NCI-H1436 (cell line): ENCODE measurements around the gene WNK1.
"Not testable (repeated sequence)": the region's sequence is repeated elsewhere in the genome, so short reads cannot be mapped to it uniquely, and the experiment has no call there.

Experiments used
- DNase-seq: peaks from one replicate; lab custom pipeline; 2025; lab: John Stamatoyannopoulos, UW

WNK1 gene

DNA sequence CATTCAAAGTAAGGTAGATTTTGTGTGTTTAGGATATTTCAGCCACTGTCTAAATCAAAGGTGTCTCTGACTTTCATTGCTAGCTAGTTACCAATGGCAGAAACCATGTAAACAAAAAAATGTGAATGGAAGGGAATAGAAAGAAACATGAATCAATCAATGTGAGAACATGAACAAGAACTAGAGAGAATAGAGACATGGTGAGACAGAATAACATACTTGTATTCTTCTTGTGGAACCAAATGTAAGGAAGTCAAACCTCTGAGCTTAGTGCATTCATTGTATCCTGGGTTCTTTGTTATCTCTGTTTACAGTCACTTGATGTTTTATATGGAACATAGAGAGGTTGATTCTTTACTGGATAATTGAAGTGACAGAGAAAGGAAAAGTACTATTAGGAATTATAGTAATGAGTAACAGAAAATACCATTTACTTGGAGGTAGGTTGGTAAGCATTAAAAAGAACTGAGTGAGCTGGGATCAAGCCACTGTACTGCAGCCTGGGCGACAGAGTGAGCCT, 2.6 kb upstream of the WNK1 start:
- no peak for DNase-seq

DNA sequence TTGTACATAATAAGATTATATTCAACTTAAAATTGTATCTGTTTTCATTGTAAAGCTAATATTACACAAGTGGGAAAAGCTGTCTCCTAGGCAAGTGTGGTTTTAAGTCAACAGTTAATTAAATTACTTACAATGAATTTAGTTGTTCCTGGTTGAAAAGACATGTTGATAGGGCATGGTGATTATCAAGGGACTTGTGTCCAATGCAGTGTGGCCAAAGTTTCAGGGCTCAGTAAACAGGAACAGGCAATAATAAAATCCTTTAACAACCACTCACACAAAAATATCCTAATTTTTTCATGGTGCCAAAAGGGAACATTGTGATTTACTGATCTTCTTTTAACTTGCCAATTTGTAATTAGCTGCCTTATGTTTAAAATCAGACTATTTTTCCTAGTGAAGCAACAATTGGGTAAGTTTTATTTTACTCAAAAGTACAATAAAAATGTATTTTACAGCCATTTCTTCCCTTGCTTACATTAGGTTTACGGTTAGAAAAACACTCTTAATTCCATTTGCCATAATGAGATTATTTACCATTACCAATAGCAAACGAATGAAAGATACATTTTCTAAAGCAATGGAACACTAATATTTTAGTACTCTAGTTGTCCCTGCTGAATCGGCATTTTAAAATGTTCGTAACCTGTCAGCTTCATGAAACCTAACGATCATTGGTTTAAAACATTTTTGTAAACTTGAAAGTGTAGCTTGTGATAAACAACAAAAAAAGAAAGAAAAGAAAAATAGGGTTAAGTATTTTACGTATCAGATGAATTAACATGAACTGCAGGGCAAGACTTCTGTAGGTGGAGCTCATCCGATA, 1.8 kb upstream of the WNK1 start:
- peak; percentile 8 for DNase-seq

DNA sequence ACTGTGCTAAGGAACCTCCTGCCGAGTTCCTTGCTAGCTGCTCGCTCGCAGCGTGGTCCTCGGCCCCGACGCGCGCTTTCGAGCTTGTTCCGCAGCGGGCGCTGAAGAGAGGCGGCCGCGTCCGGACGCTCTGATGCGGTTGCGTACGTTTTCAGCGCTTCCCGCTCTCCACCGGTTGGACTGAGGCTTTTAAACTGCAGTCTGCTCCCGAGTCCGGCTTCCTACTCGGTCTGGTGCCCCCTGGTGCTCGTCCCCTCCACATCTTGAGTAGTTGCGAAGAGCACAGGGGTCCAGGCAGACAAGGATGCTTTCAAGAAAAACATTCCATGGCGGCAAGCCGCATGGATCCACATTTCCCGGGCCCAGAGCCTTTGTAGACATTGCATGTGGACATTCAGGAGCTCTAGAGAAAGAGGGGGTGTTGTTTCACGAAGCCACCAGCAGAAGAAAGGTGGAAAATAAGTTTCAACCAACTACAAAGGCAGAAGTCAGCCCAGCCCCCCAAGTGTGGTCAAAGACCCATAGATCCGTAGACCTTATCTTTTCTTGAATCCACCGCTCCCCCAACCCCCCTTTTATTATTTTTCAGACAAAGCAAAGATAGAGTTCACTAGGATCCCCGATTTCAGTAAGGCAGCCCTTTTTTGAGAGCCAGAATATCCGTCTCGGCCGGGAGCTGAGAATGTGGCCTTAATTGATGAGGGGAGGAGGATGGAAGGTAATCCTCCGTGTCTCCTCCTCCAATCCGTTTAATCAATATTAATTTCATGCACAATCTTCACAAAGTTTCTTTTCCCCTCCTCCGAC, 984 bp upstream of the WNK1 start:
- DNase-seq = peak; percentile 94

DNA sequence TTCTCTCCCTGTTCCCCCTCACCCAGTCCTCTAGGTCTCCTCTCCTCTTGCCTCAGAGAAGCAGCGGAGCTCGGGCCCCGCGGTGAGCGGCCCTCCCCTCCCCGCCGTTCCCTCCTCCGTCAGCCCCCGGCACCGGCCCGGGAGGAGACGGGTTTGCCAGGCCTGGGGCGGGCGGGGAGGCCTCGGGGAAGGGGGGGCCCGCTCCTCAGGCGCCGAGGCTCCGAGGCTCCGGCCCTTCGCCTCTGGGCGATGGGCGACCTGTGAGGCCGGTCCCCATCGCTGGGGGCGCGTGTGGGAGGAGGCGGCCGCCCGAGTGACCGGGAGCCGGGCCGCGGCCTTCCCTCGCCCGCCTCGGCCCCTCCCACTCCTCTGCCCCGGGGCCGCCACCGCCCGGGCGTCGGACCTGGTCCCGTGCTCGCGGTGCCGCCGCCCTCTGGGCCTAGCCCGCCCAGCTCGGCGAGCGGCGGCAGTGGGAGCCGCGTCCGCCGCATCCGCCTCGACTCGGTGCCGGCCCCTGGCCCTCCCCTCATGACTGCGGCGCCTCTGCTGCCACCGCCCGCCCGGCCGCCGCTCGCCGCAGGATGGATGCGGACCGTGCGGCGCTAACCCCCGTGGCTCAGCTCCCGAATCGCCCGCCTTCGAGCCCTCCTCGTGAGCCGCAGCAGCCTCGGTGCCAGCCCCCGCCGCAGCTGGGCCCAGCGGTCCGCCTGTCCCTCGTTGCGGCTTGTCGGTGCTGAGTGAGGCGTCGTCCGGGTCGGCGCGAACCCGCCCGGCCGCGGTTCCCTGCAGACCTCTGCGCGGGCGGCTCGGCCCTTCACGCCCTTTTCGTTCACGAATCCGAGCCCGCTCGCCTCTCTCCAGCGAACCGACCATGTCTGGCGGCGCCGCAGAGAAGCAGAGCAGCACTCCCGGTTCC, 574 bp downstream of the WNK1 start:
- no peak for DNase-seq

DNA sequence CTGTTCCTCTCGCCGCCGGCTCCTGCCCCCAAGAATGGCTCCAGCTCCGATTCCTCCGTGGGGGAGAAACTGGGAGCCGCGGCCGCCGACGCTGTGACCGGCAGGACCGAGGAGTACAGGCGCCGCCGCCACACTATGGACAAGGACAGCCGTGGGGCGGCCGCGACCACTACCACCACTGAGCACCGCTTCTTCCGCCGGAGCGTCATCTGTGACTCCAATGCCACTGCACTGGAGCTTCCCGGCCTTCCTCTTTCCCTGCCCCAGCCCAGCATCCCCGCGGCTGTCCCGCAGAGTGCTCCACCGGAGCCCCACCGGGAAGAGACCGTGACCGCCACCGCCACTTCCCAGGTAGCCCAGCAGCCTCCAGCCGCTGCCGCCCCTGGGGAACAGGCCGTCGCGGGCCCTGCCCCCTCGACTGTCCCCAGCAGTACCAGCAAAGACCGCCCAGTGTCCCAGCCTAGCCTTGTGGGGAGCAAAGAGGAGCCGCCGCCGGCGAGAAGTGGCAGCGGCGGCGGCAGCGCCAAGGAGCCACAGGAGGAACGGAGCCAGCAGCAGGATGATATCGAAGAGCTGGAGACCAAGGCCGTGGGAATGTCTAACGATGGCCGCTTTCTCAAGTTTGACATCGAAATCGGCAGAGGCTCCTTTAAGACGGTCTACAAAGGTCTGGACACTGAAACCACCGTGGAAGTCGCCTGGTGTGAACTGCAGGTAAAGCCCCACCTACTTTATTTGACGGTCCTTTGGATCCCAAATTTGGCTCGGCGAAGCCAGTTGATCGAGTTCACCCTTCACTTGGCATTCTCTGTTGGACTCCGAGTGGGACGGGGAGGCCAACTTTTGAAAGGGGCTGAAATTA, 1.5 kb downstream of the WNK1 start:
- DNase-seq = no peak

DNA sequence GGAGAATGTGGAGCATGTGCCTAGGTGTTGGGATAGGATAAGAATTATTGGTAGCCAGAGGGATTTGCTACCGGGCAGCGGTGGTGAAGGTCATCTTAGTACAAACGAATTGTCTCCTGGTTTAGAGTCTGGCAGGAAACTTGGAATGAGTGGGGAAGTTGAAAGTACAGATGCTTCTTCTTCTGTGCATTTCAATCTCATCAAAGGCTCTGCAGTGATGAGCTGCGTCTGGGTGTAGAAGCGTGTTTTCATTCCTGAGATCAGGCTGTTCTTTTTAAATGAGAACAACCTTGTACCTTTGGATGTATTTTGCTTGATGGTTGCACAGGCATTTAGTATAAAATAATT, 2.1 kb downstream of the WNK1 start:
- DNase-seq = no peak

DNA sequence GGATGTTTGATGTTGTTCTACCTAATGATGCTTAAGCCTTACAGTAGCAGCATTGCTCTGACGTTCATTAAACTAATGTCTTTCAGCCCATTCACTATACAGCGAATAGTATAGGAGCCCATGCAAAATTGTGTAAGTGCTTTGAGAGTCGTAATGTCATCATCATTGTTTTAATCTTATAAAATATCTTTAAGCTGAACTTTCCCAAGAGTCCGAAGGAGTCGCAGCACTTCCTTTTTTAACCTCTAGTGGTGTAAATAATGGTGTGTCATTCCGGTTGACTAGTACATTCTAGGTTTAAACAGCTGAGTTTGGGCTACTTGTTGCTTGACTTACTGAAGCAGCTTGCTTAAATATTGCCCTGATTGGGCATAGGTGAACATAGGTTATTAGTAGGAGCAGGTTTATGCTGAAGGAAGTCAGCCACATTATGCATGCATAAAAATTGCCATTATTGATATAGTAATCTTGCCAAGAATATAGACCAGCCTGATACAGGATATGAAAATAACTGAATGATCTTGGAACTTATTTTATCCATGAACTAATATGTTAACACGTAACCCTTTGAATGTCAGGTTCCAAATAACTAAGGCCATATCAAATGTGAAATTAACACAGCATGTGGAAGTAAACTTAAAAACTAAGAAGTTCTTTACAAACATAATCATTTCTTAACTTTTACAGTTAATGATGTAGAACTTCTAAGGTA, 2.6 kb downstream of the WNK1 start:
- no peak for DNase-seq

DNA sequence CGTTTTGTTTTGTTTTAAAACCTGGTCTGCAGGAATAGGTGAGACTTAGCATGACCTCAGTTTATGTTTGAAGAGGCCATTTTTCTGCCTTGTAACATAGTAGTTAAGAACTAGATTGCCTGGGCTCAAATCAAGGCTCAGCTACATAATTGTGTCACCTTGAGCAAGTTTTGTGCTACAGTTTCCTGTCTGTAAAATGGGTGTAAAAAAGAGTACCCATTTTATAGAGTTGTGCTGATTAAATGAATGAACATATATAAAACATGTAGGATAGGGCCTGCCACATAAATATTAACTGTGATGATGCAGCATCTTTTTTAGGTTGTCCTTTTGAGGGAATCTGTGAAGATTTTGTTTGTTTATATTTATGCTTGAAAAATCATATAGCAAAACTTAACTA, 7.2 kb downstream of the WNK1 start:
- no peak for DNase-seq

DNA sequence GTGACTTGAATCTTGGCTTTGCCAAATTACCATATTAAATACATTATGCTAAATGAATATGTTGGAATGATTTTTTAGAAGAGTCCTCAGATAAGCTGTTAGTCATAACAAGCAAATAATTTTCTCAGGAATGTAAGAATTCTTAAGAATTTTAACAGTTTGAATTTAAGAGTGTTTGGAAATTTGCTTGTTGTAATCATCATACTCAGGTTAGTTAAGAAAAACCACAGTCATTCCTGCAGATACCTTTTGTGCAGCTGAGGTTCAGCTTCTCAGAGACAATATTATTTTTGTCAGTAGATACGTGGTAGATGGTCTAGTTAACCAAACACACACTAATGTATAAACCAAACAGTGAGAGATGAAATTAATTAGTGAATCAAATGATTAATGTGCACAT, 8.9 kb downstream of the WNK1 start:
- DNase-seq = no peak

DNA sequence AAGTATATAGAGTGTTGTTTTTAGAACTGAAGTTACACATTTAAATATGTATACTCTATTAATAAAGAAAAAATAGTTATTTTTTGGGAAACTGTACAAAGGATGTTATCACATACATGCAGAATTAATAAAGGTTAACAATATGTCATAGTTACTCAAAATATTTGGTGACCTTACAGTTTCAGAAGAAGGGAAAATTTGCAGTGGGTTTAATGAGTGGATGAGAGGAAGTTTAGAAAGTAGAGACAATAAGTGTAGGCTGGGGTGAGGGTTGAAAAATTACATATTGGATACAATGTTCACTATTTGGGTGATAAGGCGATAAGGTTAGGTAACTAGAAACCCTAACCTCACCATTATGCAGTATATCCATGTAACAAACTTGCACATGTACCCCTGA, 13.5 kb downstream of the WNK1 start:
- no peak for DNase-seq

DNA sequence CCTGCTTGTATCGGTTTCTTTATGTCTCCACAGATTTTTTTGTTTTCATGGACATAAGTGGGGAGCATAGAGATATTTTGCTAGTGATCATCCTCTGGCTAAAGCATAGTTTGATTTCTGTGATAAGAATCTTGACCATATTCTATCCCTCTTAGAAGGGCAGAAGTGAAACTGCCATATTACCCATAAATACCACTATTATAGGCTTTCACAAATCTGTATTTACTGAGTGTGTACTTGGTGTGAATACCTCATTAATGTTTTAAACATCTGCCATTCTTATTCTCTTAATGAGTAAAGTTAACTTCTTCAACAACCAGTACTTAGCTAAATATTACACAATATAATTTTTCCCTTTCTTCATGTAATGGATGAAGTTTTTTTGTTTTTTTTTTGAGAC, 16.1 kb downstream of the WNK1 start:
- DNase-seq = no peak

DNA sequence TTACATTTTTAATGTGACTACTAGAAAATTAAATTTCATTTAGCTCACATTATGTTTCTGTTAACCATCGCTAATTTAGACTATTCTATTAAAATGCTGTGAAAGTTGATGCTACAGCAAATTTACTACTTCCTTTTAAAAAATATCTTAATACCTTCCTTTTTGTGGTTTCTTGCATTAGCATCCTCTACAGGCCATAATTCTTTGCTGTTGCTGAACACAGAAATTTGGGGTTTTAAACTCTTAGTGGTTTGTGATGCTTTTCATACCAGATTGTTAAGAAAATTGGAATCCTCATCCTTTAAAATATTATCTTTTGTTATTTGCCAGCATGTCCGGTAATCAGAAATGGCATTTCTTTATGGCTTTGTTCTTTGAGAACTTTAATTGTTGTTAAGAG, 18.1 kb downstream of the WNK1 start:
- DNase-seq = no peak

DNA sequence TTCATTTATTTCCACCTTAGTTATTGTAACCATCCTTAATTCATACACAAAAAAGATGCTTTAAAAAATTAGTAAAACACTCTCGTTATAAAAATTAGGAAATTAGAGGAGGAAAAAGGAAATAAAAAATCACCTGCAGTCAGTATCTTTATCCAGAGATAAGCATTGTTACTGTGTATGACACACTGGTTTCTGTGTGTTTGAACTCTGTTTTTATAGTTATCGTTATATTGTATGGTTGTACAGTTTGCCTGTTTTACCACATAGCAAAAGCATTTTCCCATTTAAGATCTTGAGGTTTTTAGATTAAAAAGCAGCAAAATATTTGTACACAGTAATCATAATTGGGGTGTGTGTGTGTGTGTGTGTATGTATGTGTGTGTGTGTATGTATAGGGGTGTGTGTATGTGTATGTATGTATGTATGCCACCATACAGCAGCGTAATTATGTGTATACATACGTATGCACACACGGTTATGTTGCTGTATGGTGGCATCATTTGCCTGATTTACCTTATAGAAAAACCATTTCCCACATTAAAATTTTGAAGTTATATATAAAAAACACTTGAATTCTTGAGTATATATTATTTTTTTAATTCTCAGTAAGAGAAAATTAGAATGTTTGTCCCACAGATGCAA, 19.8 kb downstream of the WNK1 start:
- no peak for DNase-seq

DNA sequence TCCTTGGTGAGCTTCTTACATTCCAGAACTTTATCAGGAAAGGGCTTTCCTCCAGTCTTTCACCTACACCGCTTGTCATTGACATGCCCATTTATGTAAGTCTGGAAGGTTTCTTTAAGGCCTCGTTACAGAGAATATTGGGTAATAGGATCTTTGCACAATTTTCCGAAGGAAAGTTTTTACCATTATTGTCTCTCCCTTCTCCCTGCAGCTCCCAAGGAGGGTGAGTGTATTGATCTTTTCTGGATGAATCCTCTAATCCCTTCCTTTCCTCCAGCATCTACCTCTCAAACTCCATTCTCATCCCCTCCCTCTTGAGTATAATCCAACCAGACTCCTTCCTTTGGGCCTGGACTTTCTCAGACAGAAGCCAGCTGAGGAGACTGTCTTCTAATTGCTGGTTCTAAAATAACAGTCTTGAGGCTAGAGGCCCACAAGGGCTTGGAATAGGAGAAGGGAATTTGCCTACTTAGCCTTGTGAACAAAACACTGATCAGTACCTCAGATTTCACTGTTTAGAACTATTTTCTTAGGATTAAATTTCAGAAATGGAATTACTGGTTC, 21.8 kb downstream of the WNK1 start:
- DNase-seq = no peak

DNA sequence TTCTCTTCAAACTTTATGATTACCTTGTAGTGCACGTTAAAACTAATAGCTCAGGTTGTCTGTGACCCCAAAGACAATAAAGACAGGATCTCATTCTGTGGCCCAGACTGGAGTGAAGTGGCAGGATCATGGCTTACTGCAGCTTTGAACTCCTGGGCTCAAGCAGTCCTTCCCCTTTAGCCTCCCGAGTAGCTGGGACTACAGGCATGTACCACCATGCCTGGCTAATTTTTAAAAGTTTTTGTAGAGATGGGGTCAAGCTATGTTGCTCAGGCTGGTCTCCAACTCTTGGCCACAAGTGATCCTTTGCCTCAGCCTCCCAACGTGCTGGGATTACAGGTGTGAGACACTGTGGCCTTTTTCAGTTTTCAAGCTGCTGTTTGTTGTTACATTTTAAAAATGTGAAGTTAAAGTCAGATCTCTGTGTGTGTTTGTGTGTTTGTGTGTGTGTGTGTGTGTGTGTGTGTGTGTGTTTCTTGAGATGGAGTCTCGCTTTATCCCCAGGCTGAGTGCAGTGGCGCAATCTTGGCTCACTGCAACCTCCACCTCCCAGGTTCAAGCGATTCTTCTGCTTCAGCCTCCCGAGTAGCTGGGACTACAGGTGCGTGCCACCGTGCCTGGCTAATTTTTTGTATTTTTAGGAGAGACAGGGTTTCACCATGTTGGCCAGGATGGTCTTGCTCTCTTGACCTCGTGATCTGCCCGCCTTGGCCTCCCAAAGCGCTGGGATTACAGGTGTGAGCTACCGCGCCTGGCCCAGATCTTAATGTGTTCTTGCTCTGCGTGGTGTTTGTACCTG, 23.8 kb downstream of the WNK1 start:
- not testable (repeated sequence) for DNase-seq

DNA sequence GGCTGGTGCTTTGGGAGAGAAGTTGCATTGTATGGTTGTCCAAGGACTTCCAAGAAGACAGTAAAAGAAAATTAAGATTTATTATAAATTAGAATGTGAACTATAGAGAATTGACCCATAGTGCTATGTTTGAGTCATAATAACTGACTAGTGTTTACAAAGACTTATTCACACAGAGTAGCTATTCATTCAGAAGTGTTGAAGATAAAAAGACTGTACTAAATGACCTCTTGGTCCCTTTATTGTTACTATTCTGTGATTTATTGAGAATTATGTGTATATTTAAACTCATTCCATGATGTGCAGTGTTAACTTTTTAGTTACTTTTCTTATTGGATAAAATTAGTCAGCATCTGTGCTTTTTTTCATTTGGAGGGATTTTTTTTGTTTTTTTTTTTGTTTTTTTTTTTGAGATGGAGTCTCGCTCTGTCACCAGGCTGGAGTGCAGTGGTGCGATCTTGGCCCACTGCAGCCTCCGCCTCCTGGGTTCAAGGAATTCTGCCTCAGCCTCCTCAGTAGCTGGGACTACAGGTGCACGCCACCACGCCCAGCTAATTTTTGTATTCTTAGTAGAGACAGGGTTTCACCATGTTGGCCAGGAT, 24.5 kb downstream of the WNK1 start:
- DNase-seq = not testable (repeated sequence)

DNA sequence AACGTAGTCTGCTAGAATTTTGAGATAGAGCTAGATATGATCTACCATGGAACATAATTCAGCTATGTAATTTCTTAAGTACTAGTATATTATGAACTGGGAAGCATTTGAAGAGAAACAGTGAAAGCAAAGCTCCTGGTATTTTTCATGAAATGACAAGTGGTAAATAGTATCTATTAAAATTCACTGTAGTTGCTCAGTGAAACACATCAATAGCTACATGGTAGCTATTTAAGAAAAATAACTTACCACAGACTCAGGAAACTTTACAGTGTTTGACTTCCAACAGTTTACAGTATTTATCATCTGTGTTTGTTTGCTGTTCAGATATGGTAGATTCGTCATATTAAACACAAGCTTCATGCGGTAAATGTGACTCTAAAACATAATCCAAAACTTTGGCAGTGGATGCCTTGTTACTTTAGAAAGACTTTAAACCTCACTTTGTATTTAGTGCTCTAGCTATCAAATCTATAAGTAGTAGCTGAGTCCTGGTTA, 25.2 kb downstream of the WNK1 start:
- no peak for DNase-seq

DNA sequence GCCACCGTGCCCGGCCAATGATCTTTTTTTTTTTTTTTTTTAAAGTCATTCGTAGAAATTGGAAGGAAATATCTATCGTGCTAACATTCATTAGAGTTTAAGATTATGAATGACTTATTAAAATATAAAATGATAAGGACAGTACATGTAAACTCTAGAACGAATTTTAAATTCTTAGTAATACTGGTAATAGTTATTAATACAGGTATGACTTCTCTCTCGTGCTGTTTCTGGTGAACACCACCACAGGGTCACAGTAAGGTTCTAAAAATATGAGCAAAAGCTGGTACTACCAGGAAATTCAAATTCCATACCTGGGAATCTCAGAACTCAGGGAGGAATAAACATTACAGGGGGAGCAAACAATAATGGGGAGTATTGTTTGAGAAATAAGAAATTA, 26.2 kb downstream of the WNK1 start:
- no peak for DNase-seq
